ENCODE results near the gene MRLN. TPM values are rescaled to one million over a fixed set of nuclear protein-coding genes. Genes with fewer than 3 reads are reported as not detected.

MRLN gene
- total and polyA plus RNA-seq, 2 of the 4 experiments (the other 2 are of a cell fraction) = not detected

DNA sequence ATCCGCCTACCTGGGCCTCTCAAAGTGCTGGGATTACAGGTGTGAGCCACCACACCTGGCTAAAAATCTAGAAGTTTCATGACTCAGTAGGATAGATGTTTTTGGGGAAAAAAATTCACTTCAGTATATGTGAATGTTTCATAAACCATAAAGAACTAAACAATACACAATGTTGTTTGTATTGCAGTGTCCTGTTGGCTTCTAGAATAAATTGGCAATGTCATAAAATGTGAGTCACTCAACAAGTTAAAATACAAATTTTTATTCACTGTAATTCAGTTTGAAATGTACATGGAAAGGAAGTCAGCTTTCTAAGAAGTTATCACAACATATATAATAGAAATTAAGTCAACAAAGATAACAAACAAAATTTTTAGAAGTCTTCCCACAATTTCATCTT is 16.5 kb downstream of the MRLN start:
- no peak overlapping the region for H3K27ac ChIP-seq (ENCODE audit: insufficient read depth, low read length)
- H2AFZ ChIP-seq (replicated peaks; ENCODE audit: low read length, poor library complexity) = no peak overlapping the region
- H2BK120ac ChIP-seq (ENCODE audit: low read depth, low read length) = no peak overlapping the region
- no peak overlapping the region for H3K56ac ChIP-seq (ENCODE audit: extremely low read depth, insufficient read depth, low read length)
- no peaks in the 10 kb centered on the region for H4K20me1 ChIP-seq (ENCODE audit: insufficient read depth, low read length)
- no peak overlapping the region for H2AK9ac ChIP-seq (replicated peaks; ENCODE audit: low read depth, low read length, poor library complexity)
- H3K4ac ChIP-seq (ENCODE audit: low read depth, low read length) = no peak overlapping the region
- no peak overlapping the region for H2BK15ac ChIP-seq (ENCODE audit: low read depth, low read length)
- H3K9me3 ChIP-seq (ENCODE audit: control insufficient read depth, insufficient read depth, low read length) = no peaks in the 10 kb centered on the region
- H4K91ac ChIP-seq (ENCODE audit: insufficient read depth, low read depth, low read length) = no peak overlapping the region
- no peak overlapping the region for H2AK5ac ChIP-seq (ENCODE audit: low read depth, low read length)
- dilution Hi-C loops (cut with HindIII; ENCODE audit: low sequenced_read_pairs, unreplicated experiment) = no loop called here
- H3K4me3 ChIP-seq (ENCODE audit: insufficient read depth, low read depth, low read length) = no peak overlapping the region
- H3K36me3 ChIP-seq (ENCODE audit: control insufficient read depth, insufficient read depth, low read length) = no peaks in the 10 kb centered on the region
- H3K9ac ChIP-seq (ENCODE audit: low read depth, low read length) = no peak overlapping the region
- POLR2A ChIA-PET (ENCODE audit: unreplicated experiment) = no interaction called here
- no peak overlapping the region for H3K14ac ChIP-seq (replicated peaks; ENCODE audit: low read depth, low read length)
- TF ChIP-seq FOS (IDR thresholded peaks at IDR 0.05; ENCODE audit: low read depth, low read length) = no peak
- TF ChIP-seq RCOR1 (IDR thresholded peaks at IDR 0.05; ENCODE audit: insufficient replicate concordance, low read length) = no peak
- TF ChIP-seq, protein P1, sequence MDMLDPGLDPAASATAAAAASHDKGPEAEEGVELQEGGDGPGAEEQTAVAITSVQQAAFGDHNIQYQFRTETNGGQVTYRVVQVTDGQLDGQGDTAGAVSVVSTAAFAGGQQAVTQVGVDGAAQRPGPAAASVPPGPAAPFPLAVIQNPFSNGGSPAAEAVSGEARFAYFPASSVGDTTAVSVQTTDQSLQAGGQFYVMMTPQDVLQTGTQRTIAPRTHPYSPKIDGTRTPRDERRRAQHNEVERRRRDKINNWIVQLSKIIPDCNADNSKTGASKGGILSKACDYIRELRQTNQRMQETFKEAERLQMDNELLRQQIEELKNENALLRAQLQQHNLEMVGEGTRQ (IDR thresholded peaks at IDR 0.05; ENCODE audit: low read depth, low read length) = no peak
- TF ChIP-seq MAZ (IDR thresholded peaks at IDR 0.05; ENCODE audit: borderline replicate concordance, low read depth, low read length) = no peak
- no peak for TF ChIP-seq BHLHE40 (IDR thresholded peaks at IDR 0.05; ENCODE audit: low read depth, low read length)
- H3K18ac ChIP-seq (ENCODE audit: low read depth, low read length) = no peak overlapping the region
- H3K4me1 ChIP-seq (ENCODE audit: control insufficient read depth, insufficient read depth, low read length) = no peaks in the 10 kb centered on the region
- ATAC-seq (ENCODE audit: low read depth) (no peak), DNase-seq (no peak)
- no TSS peak for BruUV-seq (replicated peaks)
- no peak overlapping the region for H4K5ac ChIP-seq (ENCODE audit: low read depth, low read length)
- in situ Hi-C loops (cut with MboI; ENCODE audit: low sequenced_read_pairs) = no loop called here
- no peak overlapping the region for H4K8ac ChIP-seq (ENCODE audit: low read depth in 2 of 2, low read length in 2 of 2)
- no CpG with 5 or more reads among the region's 1 CpG for WGBS, 2 experiments (ENCODE audit: extremely low coverage in 2 of 2, insufficient read length in 1 of 2)
- H2BK5ac ChIP-seq (ENCODE audit: low read depth, low read length, poor library complexity, severe bottlenecking) = no peak overlapping the region
- H3K9me1 ChIP-seq (ENCODE audit: insufficient read depth, low read length) = no peaks in the 10 kb centered on the region
- no peak overlapping the region for H2BK20ac ChIP-seq (ENCODE audit: low read depth, low read length)
- intact Hi-C loops (cut with micrococcal nuclease) = no loop called here
- H3K79me1 ChIP-seq (ENCODE audit: low read depth in 1 of 2, low read length in 2 of 2) = no peaks in the 10 kb centered on the region
- H3K27me3 ChIP-seq (ENCODE audit: control insufficient read depth, insufficient read depth, low read length) = no peaks in the 10 kb centered on the region; the same call in 1 of the 2 replicates
- CTCF ChIA-PET = no interaction called here
- no peak overlapping the region for H3K4me2 ChIP-seq (ENCODE audit: low read depth, low read length)
- no peak overlapping the region for H3K23ac ChIP-seq (ENCODE audit: low read depth, low read length)
